ENCODE measurements around the gene FOLR3.
A peak's percentile ranks its signal among the peaks of the same experiment; 100 is the strongest.

Gene FOLR3

DNA sequence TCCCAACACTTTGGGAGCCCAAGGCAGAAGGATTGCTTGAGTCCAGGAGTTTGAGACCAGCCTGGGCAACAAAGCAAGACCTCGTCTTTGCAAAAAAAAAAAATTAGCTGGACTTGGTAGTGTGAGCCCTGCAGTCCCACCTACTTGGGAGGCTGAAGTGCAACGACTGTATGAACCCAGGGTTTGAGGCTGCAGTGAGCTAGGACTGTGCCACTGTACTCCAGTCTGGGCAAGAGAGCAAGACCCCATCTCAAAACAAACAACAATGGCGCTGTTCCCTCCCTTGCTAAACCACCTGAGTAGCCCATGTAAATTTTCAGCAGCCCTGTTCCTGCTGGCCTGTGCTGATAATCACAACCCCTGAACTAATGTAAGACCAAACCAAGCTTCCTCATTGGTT, 35.5 kb upstream of the FOLR3 start:
- Histone ChIP-seq H3K9me2 (ENCODE audit: low read depth, low read length) (no peaks in the 10 kb centered on the region), H3K36me3 (ENCODE audit: insufficient read depth, low read length) (peaks cover 59% of the 10 kb centered on the region), H4K20me1 (ENCODE audit: insufficient read depth, low read length) (no peaks in the 10 kb centered on the region), H3K4me3 (ENCODE audit: low read depth, low read length, poor library complexity, severe bottlenecking) (no peak overlapping the region), H3K9me3 (ENCODE audit: low read length) (no peaks in the 10 kb centered on the region), H3K27me3 (ENCODE audit: insufficient read depth, low read length) (no peaks in the 10 kb centered on the region), H3K79me2 (ENCODE audit: insufficient read depth, low read length) (peaks cover 12% of the 10 kb centered on the region), H3K4me2 (ENCODE audit: low read length) (0 out of 2 replicates have a peak overlapping the region, but pooled peaks have one; percentile 3), H3F3A (ENCODE audit: insufficient read depth, low read length) (no peaks in the 10 kb centered on the region), H3K9ac (ENCODE audit: low read length) (no peak overlapping the region), H2AFZ (ENCODE audit: low read length) (no peak overlapping the region), H3K4me1 (ENCODE audit: insufficient read depth, low read length, severe bottlenecking) (peaks cover 23% of the 10 kb centered on the region), H3K27ac (ENCODE audit: low read depth, low read length, poor library complexity, severe bottlenecking) (no peak overlapping the region)
- TF ChIP-seq, protein P1, sequence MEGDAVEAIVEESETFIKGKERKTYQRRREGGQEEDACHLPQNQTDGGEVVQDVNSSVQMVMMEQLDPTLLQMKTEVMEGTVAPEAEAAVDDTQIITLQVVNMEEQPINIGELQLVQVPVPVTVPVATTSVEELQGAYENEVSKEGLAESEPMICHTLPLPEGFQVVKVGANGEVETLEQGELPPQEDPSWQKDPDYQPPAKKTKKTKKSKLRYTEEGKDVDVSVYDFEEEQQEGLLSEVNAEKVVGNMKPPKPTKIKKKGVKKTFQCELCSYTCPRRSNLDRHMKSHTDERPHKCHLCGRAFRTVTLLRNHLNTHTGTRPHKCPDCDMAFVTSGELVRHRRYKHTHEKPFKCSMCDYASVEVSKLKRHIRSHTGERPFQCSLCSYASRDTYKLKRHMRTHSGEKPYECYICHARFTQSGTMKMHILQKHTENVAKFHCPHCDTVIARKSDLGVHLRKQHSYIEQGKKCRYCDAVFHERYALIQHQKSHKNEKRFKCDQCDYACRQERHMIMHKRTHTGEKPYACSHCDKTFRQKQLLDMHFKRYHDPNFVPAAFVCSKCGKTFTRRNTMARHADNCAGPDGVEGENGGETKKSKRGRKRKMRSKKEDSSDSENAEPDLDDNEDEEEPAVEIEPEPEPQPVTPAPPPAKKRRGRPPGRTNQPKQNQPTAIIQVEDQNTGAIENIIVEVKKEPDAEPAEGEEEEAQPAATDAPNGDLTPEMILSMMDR (IDR thresholded peaks at IDR 0.05; ENCODE audit: low read length), result no peak
- TF ChIP-seq EZH2 (IDR thresholded peaks at IDR 0.05; ENCODE audit: borderline replicate concordance, low read length), result no peak

DNA sequence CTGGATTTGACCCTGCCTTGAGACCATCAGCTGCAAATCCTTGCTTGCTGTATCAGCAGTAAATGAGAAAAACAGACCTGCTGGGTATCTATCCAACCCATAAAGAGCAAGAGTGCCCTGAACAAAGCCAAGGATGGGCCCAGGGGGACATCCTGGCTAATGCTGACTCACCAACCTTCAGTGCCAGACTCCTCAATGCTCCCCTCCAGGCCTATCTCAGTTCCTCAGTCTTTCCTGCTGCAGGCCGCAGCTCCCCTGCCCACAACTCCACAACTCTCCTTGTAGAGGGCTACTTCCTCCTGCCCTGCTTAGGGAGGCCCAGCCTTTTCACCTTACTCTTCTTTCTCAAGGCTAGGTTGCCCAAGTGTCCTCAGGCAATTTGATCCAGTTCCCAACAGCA, 35.1 kb upstream of the FOLR3 start:
- Histone ChIP-seq H3F3A (ENCODE audit: insufficient read depth, low read length) (no peaks in the 10 kb centered on the region), H3K4me3 (ENCODE audit: low read depth, low read length, poor library complexity, severe bottlenecking) (no peak overlapping the region), H4K20me1 (ENCODE audit: insufficient read depth, low read length) (no peaks in the 10 kb centered on the region), H3K79me2 (ENCODE audit: insufficient read depth, low read length) (peaks cover 12% of the 10 kb centered on the region), H3K9me2 (ENCODE audit: low read depth, low read length) (no peaks in the 10 kb centered on the region), H3K27me3 (ENCODE audit: insufficient read depth, low read length) (no peaks in the 10 kb centered on the region), H3K9ac (ENCODE audit: low read length) (no peak overlapping the region), H3K36me3 (ENCODE audit: insufficient read depth, low read length) (peaks cover 54% of the 10 kb centered on the region), H3K4me2 (ENCODE audit: low read length) (0 out of 2 replicates have a peak overlapping the region, but pooled peaks have one; percentile 3), H3K27ac (ENCODE audit: low read depth, low read length, poor library complexity, severe bottlenecking) (no peak overlapping the region), H3K9me3 (ENCODE audit: low read length) (no peaks in the 10 kb centered on the region), H2AFZ (ENCODE audit: low read length) (no peak overlapping the region), H3K4me1 (ENCODE audit: insufficient read depth, low read length, severe bottlenecking) (peaks cover 23% of the 10 kb centered on the region)
- TF ChIP-seq EZH2 (IDR thresholded peaks at IDR 0.05; ENCODE audit: borderline replicate concordance, low read length), result no peak
- TF ChIP-seq, protein P1 (IDR thresholded peaks at IDR 0.05; ENCODE audit: low read length), result no peak

DNA sequence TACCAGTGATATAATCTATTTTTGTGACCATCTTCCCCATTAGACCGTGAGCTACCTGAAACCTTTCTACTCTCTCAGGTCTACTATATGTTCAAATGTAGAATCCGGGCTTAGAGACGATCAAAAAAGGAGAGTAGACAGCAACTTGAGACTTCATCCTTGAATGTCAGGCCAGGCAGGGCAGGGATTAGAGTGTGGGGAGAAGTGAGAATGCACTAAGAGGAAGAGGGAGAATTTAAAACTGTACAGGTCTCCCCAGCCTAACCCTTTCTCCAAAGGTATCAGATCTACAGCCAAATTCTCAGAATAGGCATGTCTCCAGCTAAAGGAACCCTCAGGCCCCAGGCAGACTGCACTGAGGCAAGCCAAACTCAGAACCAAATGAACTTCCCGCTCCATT, 33.4 kb upstream of the FOLR3 start:
- Histone ChIP-seq H3K27ac (ENCODE audit: low read depth, low read length, poor library complexity, severe bottlenecking) (peak overlapping the region; percentile 70), H3K79me2 (ENCODE audit: insufficient read depth, low read length) (peaks cover 12% of the 10 kb centered on the region), H3K9me2 (ENCODE audit: low read depth, low read length) (no peaks in the 10 kb centered on the region), H3K9ac (ENCODE audit: low read length) (peak overlapping the region; percentile 98), H4K20me1 (ENCODE audit: insufficient read depth, low read length) (no peaks in the 10 kb centered on the region), H3K4me2 (ENCODE audit: low read length) (peak overlapping the region; percentile 94), H3K4me1 (ENCODE audit: insufficient read depth, low read length, severe bottlenecking) (peaks cover 23% of the 10 kb centered on the region), H3K36me3 (ENCODE audit: insufficient read depth, low read length) (peaks cover 45% of the 10 kb centered on the region), H3K9me3 (ENCODE audit: low read length) (no peaks in the 10 kb centered on the region), H3F3A (ENCODE audit: insufficient read depth, low read length) (no peaks in the 10 kb centered on the region), H3K4me3 (ENCODE audit: low read depth, low read length, poor library complexity, severe bottlenecking) (peak overlapping the region; percentile 82), H3K27me3 (ENCODE audit: insufficient read depth, low read length) (no peaks in the 10 kb centered on the region), H2AFZ (ENCODE audit: low read length) (no peak overlapping the region)
- TF ChIP-seq, protein P1 (IDR thresholded peaks at IDR 0.05; ENCODE audit: low read length), result no peak
- no peak for TF ChIP-seq EZH2 (IDR thresholded peaks at IDR 0.05; ENCODE audit: borderline replicate concordance, low read length)

Measured in OCI-LY1 (cell line).